Measurements from ENCODE around the gene ACAP3. TPM values are rescaled to one million over a fixed set of nuclear protein-coding genes. Genes with fewer than 3 reads are reported as not detected.

Gene ACAP3
- total and polyA plus RNA-seq, 4 donors = 18.7 to 62.8 (median 37.8) TPM

DNA sequence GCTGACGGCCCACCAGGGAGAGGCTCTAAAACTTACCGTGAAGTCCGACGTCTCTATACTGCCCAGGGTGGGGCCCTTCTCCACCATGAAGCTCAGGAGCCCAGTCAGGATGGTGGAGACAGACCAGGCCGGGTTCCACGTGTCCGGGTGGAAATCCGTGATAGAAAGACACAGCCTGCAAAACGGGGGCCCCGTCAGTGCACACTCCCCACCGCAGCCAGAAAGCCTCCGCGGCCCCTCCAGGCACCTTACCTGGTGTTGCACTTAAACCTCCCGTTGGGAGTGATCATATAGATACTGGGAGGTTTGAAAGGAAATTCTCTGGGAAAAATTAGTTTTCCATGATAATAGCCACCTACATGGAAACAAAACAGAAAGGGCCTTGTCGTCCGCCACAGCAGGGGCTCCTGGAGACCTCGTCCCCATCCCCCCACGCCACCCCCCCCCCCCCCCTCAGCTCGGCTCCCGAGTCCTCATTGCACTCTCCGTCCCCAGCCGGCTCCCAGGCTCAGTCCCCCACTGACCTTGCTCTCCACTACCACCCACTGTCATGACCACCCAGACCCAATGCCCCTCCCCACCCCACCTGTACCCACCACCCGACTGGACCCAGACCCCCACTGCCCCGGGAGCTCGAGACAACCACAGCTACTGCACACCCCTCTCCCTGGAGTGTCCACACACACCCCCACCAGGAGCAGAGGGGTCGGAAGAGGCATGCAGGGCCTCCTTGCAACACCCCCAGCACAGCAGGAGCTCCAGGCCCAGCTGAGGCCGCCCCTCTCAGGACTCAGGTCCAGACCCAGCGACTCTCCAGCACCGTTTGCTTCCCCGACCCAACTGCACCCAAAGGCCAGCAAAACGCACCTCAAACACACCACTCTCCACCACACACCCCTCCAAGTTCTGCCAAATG is 50.5 kb downstream of the ACAP3 start:
- H3K36me3 ChIP-seq (ENCODE audit: control insufficient read depth in 4 of 4, insufficient read depth in 4 of 4, low read length in 4 of 4) = peaks cover 8 to 64% (median 12%) of the 10 kb centered on the region in 4 donors
- peaks cover 0 to 5% (median 0%) of the 10 kb centered on the region in 4 donors for H3K9me3 ChIP-seq (ENCODE audit: control insufficient read depth in 4 of 4, insufficient read depth in 3 of 4, low read length in 3 of 4)
- ATAC-seq (ENCODE audit: insufficient read depth, low FRiP score) (no peak), DNase-seq (no peak)
- H3K27ac ChIP-seq (ENCODE audit: low read depth in 1 of 2, low read length in 1 of 2) = no peak overlapping the region
- peaks cover 0 to 10% (median 0%) of the 10 kb centered on the region in 5 donors for H3K4me1 ChIP-seq (ENCODE audit: control insufficient read depth in 5 of 5, insufficient read depth in 5 of 5, low read length in 5 of 5)
- no peak overlapping the region for H3K4me3 ChIP-seq
- no peaks in the 10 kb centered on the region for H3K27me3 ChIP-seq (ENCODE audit: control insufficient read depth in 3 of 3, insufficient read depth in 3 of 3, low read length in 2 of 3)
- no peak overlapping the region for H3K9ac ChIP-seq (ENCODE audit: insufficient read depth in 1 of 2, low read length in 2 of 2)
- WGBS, 2 donors = 96 to 97% methylated on average over 31 of the region's 31 CpGs
- TF ChIP-seq, protein P1, sequence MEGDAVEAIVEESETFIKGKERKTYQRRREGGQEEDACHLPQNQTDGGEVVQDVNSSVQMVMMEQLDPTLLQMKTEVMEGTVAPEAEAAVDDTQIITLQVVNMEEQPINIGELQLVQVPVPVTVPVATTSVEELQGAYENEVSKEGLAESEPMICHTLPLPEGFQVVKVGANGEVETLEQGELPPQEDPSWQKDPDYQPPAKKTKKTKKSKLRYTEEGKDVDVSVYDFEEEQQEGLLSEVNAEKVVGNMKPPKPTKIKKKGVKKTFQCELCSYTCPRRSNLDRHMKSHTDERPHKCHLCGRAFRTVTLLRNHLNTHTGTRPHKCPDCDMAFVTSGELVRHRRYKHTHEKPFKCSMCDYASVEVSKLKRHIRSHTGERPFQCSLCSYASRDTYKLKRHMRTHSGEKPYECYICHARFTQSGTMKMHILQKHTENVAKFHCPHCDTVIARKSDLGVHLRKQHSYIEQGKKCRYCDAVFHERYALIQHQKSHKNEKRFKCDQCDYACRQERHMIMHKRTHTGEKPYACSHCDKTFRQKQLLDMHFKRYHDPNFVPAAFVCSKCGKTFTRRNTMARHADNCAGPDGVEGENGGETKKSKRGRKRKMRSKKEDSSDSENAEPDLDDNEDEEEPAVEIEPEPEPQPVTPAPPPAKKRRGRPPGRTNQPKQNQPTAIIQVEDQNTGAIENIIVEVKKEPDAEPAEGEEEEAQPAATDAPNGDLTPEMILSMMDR (IDR thresholded peaks at IDR 0.05; ENCODE audit: control extremely low read depth, extremely low read depth) = no peak

DNA sequence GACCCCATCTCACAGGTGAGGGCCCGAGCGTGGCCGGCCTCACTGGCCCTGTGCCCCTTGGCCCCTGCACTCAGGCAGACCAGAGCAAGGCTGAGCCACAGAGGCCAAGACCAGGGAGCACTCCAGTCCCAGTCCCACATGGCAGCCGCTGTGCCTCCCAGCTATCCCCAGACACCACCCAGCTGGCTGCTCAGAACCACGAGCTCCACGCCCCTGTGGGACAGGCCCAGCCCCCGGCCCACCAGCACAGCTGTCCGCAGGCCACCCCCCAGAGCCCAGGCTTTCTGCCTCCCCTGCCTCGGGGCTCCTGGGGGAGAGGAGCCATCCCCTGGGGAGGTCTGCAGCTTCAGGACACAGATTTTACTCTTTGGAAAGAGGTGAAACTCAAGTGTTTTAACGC is 52.1 kb downstream of the ACAP3 start:
- Histone ChIP-seq H3K4me3 (no peak overlapping the region), H3K9me3 (ENCODE audit: control insufficient read depth in 4 of 4, insufficient read depth in 3 of 4, low read length in 3 of 4) (peaks cover 0 to 5% (median 0%) of the 10 kb centered on the region in 4 donors), H3K27me3 (ENCODE audit: control insufficient read depth in 3 of 3, insufficient read depth in 3 of 3, low read length in 2 of 3) (no peaks in the 10 kb centered on the region), H3K36me3 (ENCODE audit: control insufficient read depth in 4 of 4, insufficient read depth in 4 of 4, low read length in 4 of 4) (peaks cover 5 to 57% (median 11%) of the 10 kb centered on the region in 4 donors), H3K4me1 (ENCODE audit: control insufficient read depth in 5 of 5, insufficient read depth in 5 of 5, low read length in 5 of 5) (peaks cover 0 to 5% (median 0%) of the 10 kb centered on the region in 5 donors), H3K27ac (ENCODE audit: low read depth in 1 of 2, low read length in 1 of 2) (no peak overlapping the region), H3K9ac (ENCODE audit: insufficient read depth in 1 of 2, low read length in 2 of 2) (no peak overlapping the region)
- TF ChIP-seq, protein P1 (IDR thresholded peaks at IDR 0.05; ENCODE audit: control extremely low read depth, extremely low read depth) = no peak
- 96% methylated on average over 10 of the region's 10 CpGs for WGBS, 2 donors
- DNase-seq (no peak), ATAC-seq (ENCODE audit: insufficient read depth, low FRiP score) (no peak)

DNA sequence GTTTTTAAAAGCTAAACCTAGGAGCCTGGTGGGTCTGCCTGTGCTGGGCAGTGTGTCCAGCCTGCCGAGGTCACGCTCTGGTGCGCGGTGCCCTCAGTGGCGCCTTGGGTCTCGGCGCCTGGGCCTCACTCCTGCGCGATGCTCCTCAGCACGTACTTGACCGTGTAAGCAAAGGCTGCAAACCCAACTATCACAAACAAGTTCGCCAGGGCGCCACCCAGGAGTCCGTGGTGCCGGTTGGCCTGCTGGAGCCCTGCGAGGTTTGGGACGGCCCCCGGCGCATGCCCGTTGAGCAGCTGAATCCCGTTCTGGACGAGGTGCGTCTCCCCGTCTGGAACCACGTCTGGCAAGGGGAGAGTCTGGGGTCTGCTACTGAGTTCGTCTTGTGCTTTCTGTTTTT is 52.7 kb downstream of the ACAP3 start:
- Histone ChIP-seq H3K4me3 (no peak overlapping the region), H3K9ac (ENCODE audit: insufficient read depth in 1 of 2, low read length in 2 of 2) (no peak overlapping the region), H3K4me1 (ENCODE audit: control insufficient read depth in 5 of 5, insufficient read depth in 5 of 5, low read length in 5 of 5) (peaks cover 0 to 2% (median 0%) of the 10 kb centered on the region in 5 donors), H3K9me3 (ENCODE audit: control insufficient read depth in 4 of 4, insufficient read depth in 3 of 4, low read length in 3 of 4) (peaks cover 0 to 2% (median 0%) of the 10 kb centered on the region in 4 donors), H3K27me3 (ENCODE audit: control insufficient read depth in 3 of 3, insufficient read depth in 3 of 3, low read length in 2 of 3) (no peaks in the 10 kb centered on the region), H3K36me3 (ENCODE audit: control insufficient read depth in 4 of 4, insufficient read depth in 4 of 4, low read length in 4 of 4) (peaks cover 4 to 52% (median 9%) of the 10 kb centered on the region in 4 donors), H3K27ac (ENCODE audit: low read depth in 1 of 2, low read length in 1 of 2) (no peak overlapping the region)
- no peak for ATAC-seq (ENCODE audit: insufficient read depth, low FRiP score)
- WGBS, 2 donors = 95 to 96% methylated on average over 26 of the region's 26 CpGs
- TF ChIP-seq, protein P1 (IDR thresholded peaks at IDR 0.05; ENCODE audit: control extremely low read depth, extremely low read depth) = no peak
- DNase-seq = no peak

Data from lung (tissue), 12 donors.